NCI-H2081 (cell line): ENCODE results near the gene ZNRD2.

Experiments used
- DNase-seq, 2 experiments: peaks; one replicate each; lab custom pipeline; 2025; lab: John Stamatoyannopoulos, UW

The ZNRD2 gene

DNA sequence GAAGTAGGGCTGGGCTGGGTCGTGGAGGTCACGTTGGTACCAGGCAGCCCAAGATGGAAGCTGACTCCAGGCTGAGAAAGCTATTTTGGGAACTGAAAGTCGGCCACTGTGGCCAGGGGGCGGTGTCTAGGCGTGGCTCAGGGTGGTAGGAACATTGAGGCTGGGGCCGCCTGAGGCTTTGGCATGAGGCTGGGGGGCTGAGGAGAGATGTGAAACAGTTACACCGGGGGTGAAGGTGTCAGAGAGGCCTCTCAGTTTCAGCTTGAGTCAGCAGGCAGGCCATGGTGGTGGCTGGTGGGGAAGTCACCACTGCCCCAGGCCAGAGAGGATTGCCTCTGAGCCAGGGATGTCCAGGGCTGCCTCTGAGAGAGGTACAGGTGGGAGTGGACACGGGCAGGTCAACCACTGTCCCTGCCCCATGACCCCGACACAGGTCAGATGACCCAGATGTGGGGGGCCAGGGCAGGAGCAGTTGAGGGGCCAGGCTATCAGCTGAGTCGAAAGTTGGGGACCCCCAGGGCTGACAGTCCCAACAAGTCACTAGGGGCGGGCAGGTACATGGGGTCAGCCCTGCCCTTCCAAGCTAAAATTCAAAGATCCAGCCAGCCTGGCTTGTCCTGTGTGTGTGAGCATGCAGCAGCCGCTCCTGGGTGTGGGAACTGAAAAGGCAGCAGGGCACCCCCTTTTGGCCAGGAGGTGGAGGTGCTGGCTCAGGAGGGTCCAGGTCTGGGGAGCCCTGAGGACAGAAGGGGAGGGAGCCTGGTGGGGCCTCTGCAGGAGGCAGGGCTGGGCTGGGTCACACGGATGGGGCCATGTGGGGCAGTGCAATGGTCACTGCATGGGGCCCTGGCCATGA, 18.1 kb downstream of the ZNRD2 start:
- DNase-seq: peak; percentile 11 to 13

DNA sequence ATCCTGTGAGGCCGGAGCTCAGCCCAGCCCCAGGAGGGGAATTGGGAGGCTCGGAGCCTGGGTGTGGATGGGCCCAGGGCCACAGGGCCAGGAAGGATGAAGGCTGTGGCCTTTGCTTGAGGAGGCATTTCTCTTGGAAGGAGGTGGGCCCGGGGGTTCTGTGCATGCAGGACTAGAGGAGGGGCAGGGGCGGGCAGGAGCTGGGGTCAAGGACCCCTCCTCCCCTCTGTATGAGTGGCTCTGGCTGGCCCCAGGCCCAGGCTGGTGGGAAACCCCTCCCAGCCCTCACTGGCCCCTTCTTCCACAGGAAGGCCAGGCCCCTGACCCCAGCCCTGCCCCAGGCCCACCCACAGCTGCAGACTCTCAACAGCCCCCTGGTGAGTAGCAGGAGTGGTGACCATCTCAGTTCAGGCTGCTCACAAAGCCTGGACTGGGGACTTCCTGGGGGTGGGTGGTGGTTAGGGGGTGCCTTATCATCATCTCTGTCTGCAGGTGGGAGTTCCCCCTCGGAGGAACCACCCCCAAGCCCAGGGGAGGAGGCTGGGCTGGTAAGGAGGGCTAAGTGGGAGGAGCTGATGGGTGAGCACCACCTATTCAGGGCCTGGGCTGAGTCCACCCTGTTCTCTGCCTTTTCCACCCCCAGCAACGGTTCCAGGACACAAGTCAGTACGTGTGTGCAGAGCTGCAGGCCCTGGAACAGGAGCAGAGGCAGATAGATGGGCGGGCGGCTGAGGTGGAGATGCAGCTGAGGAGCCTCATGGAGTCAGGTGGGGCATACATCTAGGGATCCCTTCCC, 19.4 kb downstream of the ZNRD2 start:
- DNase-seq: no peak

DNA sequence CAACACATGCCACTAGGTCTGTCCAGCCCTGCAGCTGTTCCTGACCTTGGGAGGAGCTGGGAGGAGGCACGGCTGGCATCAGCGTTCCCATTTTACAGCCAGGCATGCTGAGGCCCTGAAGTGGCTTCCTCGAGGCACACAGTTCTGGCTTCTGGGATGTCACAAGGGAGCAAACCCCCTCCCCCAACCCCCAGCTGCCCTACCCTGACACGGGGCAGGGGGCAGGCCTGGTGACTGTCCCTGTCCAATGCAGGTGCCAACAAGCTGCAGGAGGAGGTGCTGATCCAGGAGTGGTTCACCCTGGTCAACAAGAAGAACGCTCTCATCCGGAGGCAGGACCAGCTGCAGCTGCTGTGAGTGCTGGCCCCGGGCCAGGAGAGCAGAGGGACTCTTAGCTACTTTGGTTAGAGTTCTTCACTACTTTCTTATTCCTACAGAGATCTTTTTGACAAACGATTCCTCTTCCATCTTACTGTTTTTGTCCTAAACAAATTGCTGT, 20.0 kb downstream of the ZNRD2 start:
- DNase-seq: peak in 1 of 2 experiments; percentile 54

DNA sequence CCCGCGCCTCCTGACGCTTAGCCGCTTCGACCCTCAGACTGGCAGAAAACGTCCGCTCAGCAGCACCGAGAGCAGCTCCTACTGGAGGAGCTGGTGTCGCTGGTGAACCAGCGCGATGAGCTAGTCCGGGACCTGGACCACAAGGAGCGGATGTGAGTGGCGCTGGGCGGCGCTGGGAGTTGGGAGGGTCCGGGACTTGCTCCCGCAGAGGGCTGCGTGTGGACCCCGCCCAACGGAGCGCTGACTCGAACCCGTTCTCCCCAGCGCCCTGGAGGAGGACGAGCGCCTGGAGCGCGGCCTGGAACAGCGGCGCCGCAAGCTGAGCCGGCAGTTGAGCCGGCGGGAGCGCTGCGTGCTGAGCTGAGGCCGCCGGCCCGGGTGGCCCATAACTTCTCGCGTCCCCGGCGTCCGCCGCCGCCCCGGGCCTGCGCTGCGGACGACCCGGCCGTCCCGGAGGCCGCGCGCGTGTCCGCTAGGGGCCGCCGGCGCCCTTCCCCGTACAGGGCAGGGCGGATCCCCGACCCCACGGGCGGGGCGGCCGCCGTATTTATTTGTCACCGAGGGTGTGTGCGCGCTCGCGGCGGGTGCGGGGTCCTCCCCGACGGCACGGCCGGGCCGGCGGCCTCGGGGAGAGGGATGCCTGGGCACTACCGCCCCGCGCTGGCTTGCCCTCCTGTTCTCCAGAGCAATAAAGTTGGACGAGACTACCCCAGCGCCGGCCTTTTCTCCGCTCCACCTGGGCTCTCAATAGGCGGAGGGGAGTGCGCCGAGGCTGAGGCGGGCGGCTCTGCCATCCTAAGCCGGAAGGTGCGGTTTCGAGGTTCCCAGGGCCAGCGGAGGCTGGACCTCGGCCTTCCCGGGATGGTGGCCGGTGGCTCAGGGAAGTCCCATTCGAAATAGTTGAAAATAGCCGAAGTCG, 21.9 kb downstream of the ZNRD2 start:
- DNase-seq: no peak

DNA sequence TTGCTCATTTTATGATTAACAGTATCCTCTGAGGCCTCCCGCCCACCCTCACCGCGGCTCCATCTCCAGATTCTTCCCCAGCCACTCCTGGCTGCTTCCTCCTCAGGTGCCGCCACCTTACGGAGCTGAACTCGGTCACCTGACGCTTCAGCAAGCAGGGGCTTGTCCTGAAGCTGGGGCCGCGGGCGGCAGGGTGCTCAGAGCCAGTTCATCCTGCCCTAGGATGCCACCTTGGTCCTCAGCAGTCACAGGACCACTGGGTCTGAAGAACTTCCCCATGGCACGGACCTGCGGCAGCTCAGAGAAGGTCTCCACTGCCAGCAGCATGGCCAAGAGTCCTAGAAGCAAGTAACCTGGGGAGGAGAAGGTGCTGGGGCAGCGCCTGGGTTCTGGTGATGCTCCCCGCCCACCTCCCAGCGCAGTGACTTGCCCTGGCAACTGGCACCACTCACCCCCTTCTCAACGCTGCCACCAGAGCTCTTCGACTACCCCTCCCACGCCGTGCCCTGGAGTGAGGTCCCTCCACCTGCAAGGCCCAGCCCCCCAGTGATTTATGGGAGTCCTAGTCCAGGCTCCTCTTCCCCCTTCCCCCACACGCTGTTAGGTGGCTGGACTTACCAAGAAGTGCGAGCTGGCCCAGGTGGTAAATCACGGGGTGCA, 22.7 kb downstream of the ZNRD2 start:
- no peak for DNase-seq

DNA sequence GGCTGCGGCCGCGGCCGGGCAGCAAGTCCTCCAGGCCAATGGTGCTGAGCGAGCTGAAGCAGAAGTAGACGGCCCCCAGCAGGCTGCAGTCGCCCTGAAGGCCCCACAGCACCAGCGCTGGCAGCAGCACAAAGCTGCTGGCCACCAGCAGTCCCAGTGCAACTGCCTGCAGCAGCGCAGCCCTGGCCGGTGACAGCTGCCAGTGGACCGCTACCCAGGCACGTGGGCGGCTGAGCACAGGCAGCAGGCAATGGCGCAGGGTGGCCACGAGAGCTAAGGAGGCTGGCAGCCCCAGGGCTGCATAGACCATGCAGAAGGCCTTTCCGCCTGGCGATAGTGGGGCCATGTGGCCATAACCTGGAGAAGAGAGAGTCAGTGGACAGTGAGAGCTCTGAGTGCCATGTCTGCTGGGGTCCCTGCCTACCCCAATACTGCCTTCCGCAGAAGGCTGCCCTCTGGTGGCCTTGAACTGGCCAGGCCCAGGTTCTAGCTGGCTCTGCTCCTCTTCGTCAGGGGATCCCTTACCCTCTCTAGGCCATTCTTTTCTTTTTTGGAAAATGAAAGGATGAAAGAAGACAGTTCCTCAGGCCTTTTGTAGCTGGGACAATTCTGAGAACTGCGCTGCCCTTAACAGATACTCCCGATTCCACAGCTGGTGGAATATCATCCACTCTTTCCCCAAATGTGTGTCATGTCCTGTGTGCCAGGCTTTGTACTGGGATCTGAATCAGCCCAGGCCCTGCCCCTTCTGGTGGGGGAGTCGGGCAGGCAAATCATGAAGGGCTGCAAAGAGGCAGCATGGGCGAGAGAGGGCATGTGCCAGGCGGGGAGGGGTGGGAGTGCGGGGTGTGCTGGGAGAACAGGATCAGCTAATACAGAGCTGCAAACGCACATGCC, 23.5 kb downstream of the ZNRD2 start:
- no peak for DNase-seq

DNA sequence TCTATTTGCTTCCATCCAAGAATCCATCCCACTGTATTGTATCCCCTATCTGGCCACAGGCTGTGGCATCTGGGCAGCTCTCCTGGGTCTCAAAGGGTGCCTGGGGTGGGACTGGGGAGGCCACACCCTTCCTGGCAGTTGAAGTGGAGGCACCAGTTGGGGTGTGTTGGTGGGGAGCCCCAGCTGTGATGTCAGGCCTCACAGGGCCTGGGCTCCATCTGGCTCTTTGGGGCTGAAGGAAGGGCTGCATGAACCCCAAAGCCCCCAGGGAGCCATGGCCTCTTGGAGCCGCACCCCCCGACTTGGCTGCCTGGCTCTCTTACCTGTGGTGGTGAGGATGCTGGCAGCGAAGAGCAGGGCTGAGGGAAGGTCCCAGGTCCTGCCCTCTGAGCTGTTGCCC, 24.9 kb downstream of the ZNRD2 start:
- no peak for DNase-seq

DNA sequence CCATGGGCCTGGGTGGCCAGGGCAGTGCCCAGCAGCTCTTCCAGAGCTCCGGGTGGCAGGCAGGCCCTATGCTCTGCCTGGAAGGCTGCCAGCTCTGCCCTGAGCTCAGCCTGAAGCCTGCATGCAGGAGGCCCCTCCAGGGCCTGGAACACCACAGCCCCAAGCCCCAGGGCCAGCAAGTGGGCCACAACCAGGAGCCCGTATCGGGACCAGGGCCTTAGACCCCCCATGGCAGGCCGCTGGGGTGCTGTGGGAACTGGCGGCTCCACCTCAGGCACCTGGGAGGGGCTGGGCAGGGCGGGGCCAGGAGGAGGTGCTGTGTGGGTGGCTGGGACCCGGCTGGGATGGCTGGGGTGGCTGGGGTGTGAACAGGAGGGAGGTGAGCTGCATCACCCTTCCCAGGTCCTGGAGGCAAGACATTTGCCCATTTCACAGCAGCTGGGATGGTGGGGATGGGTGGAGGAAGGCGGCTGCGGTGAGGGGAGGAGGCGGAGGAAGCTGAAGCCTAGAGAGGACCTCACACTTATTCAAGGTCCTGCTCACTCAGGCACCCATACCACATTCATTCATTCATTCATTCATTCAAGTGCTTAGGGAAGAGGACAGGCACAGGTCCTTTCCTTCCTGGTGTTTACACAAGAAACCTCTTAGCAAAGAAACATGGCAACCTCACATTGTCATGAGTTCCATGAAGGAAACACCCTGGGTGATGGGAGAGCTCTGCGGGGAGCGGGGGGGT, 25.4 kb downstream of the ZNRD2 start, which contains the start of gene KCNK7:
KCNK7 (minus strand) TSS at position 258 of the 739 bp plus-strand sequence; CDS start at position 230, 28 bp downstream.
- no peak for DNase-seq

DNA sequence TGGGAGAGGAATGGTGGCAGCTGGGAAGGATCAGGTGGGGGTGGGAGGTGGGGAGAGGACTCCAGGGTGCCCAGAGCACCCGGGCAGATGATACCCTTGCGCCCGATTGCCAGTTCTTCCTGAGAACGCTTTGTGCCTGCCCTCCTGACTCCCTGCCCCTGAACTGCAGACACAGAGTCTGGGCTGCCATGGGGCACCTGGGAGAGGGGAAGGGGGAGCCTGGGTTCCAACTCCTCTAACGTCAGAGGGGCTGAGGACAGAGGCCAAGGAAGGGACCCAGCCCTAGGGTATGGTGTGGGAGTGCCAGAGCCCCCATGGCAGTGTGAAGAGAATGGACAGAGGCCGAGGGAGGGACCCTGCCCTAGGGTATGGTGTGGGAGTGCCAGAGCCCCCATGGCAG, 26.2 kb downstream of the ZNRD2 start:
- no peak for DNase-seq

DNA sequence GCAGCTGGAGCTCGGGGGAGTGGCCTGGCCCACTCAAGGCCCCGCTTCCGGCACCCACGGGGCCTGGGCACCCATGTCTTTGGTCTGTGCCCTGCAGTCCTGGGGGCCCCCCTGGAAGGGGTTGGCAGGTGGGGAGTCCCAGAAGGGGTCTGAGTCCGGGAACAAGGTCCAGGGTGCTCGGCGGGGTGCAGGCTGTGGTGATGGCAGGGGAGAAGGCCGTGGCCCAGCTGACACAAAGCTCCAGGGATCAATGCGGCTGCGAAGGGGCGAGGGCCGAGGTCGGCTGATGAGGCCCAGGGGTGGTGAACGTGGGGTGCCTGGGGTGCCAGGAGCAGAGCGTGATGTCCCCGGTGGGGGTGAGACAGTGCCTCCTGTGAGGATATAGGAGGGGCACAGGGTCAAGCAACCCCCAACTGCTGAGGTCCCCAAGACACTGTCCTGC, 28.0 kb downstream of the ZNRD2 start:
- no peak for DNase-seq

DNA sequence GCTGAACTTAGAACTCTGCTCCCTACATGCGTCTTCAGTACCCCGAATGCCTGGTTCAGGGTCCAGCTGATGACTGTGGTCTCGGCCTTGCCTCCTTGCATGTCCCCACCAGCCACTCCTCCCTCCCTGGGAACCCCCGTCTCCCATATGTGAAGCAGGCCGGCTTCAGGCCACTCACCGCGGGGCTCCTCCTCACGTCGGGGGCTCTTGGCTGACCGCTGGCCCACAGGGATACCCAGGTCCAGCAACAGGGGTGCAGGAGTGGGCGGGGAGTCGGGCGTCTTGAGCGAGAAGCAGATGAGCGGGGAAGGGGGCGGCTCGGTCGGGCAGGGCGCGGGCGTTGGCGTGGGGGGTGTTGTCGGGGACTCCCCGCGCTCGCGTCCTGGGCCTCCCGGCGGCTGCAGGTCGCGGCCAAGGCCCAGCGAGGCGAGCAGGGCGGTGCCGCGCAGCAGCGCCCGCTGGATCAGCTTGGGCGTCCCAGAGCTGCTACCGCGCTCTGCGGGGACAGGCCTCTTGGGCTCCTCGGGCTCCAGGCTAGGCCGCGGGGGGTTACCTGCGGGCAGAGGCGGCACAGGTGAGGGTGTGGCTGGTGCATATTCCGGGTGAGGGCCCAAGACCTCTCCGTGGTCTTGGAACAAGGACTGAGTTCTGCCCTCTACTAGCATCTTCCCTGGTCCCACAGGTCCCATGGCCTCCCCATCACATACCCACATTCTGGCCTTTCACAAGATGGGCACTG, 29.1 kb downstream of the ZNRD2 start:
- no peak for DNase-seq

DNA sequence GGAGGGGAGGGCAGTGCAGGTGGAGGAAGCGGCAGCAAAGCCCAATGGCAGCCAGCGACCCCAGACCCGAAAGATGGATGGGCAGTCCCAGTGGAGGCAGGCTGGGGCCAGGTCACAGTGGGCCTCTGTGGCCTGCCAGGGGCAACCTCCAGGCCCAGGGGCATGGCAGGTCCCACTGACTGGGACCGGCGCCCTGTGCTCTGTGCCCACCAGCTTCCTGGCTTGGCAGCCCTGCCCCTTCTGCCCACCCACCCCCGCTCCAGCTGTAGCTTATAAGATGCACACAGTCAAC, 29.6 kb downstream of the ZNRD2 start:
- no peak for DNase-seq

DNA sequence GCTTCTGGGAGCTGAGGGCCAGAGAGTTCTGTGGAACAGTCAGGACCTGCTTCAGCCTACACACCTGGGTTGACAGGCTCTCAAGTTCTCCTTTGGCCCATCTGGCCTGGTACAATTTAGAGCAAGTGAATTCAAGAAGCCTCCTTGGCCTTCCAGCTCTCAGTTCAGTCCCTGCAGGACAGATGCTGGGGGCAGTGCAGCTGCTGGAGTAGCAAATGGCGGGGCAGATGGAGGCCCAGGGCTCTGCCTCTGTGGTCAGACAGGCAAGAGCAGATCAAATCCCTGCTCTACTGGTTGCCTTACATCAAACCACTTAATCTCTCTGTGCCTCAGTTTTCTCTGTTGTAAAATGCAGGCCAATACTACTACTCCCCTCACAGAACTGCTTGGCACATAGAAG, 34.0 kb downstream of the ZNRD2 start:
- no peak for DNase-seq

DNA sequence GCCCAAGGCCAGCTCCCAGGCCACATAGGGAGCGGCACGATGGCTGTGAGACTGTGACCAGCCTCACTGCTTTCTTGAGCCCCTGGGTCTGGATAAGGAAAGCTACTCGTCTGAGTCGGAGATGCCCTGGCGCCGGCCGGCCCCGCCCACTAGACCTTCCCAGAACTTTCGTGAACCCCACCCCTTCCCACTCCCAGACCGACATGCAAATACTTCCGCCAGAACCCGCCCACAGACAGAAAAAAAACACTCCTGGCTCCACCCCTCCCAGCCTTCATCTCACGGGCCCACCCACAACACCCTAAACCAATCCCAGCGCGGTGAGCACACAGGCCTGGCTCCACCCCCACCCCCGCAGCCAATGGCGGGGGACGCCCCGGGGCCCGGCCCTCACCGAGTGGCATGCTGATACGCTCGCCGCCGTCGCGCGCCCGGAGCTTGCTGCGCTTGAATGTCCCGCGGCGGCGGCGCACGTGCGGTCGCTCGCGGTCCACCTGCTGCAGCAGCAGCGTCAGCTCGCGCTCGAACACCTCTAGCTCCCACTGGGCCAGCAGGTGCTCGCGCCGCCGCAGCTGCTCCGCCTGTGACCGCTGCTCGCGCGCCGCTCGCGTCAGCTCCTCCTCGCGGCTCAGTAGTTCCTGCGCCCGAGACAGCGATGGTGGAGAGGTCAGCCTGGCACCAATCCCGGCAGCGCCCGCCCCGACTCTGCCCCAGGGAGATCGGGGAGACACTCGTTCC, 36.8 kb downstream of the ZNRD2 start:
- peak; percentile 30 to 42 for DNase-seq

DNA sequence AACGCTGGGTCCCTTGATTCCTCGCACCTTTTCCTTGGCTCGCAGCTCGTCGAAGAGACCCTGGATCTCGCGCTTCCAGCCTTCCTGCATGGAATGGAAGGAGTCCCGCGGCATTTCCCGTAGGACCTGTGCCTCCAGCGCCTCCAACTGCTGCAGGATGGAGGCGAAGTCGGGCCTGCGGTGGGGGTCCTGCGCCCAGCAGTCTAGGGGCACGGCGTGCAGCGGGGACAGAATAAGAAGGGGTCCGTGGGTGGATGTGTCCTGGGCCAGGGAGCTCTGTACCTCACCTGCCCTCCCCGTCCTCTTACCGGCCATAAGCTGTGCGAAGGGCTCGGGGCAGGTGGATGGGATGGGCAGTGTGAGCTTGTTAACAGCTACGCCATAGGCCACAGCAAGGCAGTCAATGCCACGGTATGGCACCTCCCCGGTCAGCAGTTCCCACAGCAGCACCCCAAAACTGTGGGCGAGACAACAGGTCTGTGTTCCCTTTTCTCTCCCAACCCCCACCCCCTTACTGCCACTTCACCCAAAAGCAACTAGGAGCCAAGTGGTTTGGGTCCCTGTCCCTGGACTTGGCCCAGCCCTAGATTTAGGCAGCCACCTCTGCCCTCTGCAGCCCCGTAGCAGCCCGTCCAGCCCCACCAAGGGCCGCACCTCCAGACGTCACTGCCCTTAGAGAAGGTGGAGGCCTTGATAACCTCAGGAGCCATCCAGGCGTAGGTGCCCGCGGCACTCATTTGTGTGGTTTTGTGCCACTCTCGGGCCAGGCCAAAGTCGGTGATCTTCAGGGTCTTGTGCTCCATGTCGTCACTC, 37.5 kb downstream of the ZNRD2 start:
- no peak for DNase-seq

DNA sequence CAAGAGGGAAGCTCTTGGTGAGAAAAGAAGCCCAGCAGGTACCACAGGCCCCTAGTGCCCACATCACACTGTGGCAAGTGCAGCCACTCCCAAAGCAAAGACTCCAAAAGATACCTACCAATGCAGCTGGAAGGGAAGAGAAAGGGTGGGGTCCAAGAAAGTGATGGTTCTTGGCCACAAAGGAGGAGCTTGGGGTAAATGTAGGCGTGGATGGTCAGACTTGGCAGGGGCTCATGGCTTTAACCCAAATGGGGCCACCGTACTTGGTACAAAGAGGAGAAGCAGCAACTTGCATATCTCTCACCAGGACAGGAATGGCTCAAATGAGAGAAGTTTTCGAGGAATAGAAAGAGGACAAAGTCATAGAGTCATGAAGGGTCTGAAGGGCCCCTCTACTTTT, 39.0 kb downstream of the ZNRD2 start:
- DNase-seq: no peak

DNA sequence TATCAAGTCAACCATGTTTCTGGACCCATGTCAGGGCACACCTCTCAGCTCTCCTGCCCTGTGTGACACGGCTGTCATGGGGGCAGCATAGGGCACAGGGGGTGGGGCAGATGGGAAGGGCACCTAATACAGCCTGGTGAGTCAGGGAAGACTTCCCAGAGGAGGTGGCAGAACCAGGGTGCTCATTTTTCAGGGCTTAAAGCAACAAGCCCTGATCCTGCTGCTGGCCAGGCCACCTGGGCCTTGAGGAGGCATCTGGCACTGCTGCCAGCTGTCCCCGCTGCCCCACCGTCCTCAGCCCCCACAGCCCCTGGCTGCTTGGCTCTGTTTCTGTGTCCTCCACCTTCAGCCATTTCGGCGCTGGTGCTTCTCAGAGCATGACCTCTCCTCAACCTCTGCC, 39.4 kb downstream of the ZNRD2 start:
- no peak for DNase-seq
